ENCODE data around the gene LDB2. TPM values are rescaled to one million over a fixed set of nuclear protein-coding genes. Genes with fewer than 3 reads are reported as not detected.

The LDB2 gene
- total and polyA plus RNA-seq, 2 of the 8 experiments (the other 6 are each of a cell fraction or from before 2014, with no cell fraction given), result 57.0 to 140 TPM

DNA sequence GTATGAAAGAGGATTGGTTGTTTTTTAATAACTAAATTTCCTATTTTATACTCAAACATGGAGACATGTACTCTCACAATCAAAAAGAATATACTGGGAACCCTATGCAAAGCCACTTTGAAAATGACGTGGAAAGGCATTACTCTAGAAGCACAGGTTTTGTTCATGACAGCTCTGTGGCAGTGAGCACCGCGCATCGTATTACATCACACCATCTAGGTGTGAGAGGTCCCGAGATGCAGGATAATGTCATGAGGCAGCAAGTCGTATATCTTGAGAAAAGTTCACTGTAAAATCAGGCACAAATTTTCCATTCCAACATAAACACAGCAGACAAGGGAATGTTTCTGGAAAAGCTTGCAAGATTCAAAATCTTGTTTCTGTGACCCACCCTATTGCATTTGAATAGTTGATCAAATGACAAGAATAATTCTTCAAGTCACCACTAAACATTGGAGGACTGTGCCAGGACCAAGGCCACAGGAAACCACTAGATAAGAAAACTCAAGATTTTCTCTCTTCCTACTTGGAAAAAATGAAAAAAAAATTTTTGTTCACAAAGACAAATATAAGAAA is 127.6 kb downstream of the LDB2 start:
- FAIRE-seq (no peak), DNase-seq (ENCODE audit: low read depth in 1 of 2, low spot score in 2 of 2) (no peak)
- H3K14ac ChIP-seq (ENCODE audit: insufficient read length), result no peak overlapping the region
- H2BK15ac ChIP-seq (ENCODE audit: low read length), result no peak overlapping the region
- no peak overlapping the region for H3K4me2 ChIP-seq (ENCODE audit: insufficient read depth in 1 of 2, low read depth in 2 of 2, low read length in 2 of 2)
- no peak overlapping the region for H4K91ac ChIP-seq (replicated peaks; ENCODE audit: insufficient read length, low read length)
- H3K9ac ChIP-seq (replicated peaks in 1 of 4; ENCODE audit: extremely low read depth in 1 of 4, low read depth in 3 of 4, low read length in 3 of 4), result no peak overlapping the region
- ChIA-PET CTCF (ENCODE audit: partially characterized antibody) (interaction anchor here (0.7 to 1.6 kb wide), 4 partner anchors 23 to 511 kb away, joined by 3 read pairs; no protein-coding TSS in a partner anchor), POLR2A (ENCODE audit: partially characterized antibody) (no interaction called here)
- H4K20me1 ChIP-seq (replicated peaks in 1 of 2; ENCODE audit: control insufficient read depth in 1 of 2, insufficient read depth in 2 of 2, low read length in 2 of 2), result no peaks in the 10 kb centered on the region
- no peaks in the 10 kb centered on the region for H3K9me3 ChIP-seq (ENCODE audit: insufficient read depth in 2 of 2, low read depth in 1 of 2, low read length in 1 of 2)
- no peak overlapping the region for H2BK120ac ChIP-seq (replicated peaks; ENCODE audit: low read depth, low read length)
- 97% methylated on average over 6 of the region's 6 CpGs; no CpG with 5 or more reads in 1 of the 2 experiments for WGBS, 2 experiments (ENCODE audit: extremely low coverage in 1 of 2, insufficient coverage in 1 of 2, insufficient read length in 1 of 2, insufficient replicate concordance in 2 of 2, low coverage in 1 of 2, low lambda C conversion rate in 2 of 2, missing lambda C conversion rate in 1 of 2)
- H3K23ac ChIP-seq (ENCODE audit: insufficient read length), result no peak overlapping the region
- no peaks in the 10 kb centered on the region; the same call in 1 of the 2 replicates for H3K23me2 ChIP-seq (ENCODE audit: low read depth, low read length)
- no peak overlapping the region for H3K18ac ChIP-seq (ENCODE audit: extremely low read depth, low read length)
- H3K79me2 ChIP-seq (ENCODE audit: control insufficient read depth in 1 of 2, insufficient read depth in 2 of 2, low read length in 2 of 2), result no peaks in the 10 kb centered on the region
- H3K4ac ChIP-seq (replicated peaks; ENCODE audit: insufficient read length, low read depth, low read length), result no peak overlapping the region
- H2BK5ac ChIP-seq (ENCODE audit: low read depth, low read length), result no peak overlapping the region
- no peak overlapping the region for H4K8ac ChIP-seq (ENCODE audit: extremely low read depth, insufficient read depth, low read length)
- no peaks in the 10 kb centered on the region for H3K27me3 ChIP-seq (replicated peaks in 1 of 4; ENCODE audit: control insufficient read depth in 3 of 4, extremely low read depth in 1 of 4, insufficient read depth in 3 of 4, low read length in 3 of 4)
- H2BK20ac ChIP-seq (ENCODE audit: low read length), result no peak overlapping the region
- no peak overlapping the region for H2AFZ ChIP-seq (ENCODE audit: low read length)
- H3K27ac ChIP-seq (ENCODE audit: low read depth, low read length), result no peak overlapping the region
- no peak overlapping the region for H3K56ac ChIP-seq (replicated peaks; ENCODE audit: insufficient read length, low read depth, low read length)
- H3K79me1 ChIP-seq (ENCODE audit: low read depth, low read length), result no peaks in the 10 kb centered on the region
- peaks cover 0 to 6% (median 3%) of the 10 kb centered on the region in 4 experiments; a peak in 3 of 7 replicates for H3K4me1 ChIP-seq (replicated peaks in 1 of 4; ENCODE audit: control insufficient read depth in 3 of 4, insufficient read depth in 4 of 4, low read length in 3 of 4)
- H3K36me3 ChIP-seq (ENCODE audit: control insufficient read depth in 2 of 4, insufficient read depth in 4 of 4, low read length in 3 of 4), result no peaks in the 10 kb centered on the region
- H2BK12ac ChIP-seq (ENCODE audit: low read depth, low read length), result no peak overlapping the region
- H3K4me3 ChIP-seq (ENCODE audit: extremely low read depth in 1 of 4, insufficient read depth in 2 of 4, low read depth in 3 of 4, low read length in 4 of 4), result no peak overlapping the region
- H2AK5ac ChIP-seq (ENCODE audit: low read depth, low read length), result no peak overlapping the region
- no peak overlapping the region for H4K5ac ChIP-seq (ENCODE audit: insufficient read length, low read depth, low read length)
- TF ChIP-seq SP4 (IDR thresholded peaks at IDR 0.05; ENCODE audit: low read length) (no peak), CTCF (IDR thresholded peaks at IDR 0.05; ENCODE audit: control extremely low read depth in 1 of 3, insufficient read depth in 1 of 3, low read depth in 1 of 3, low read length in 3 of 3) (no peak), KDM1A (IDR thresholded peaks at IDR 0.05; ENCODE audit: borderline replicate concordance, low read length) (no peak), BACH1 (IDR thresholded peaks at IDR 0.05; ENCODE audit: low read length) (no peak), CEBPB (IDR thresholded peaks at IDR 0.05; ENCODE audit: low read depth, low read length) (no peak), CTBP2 (IDR thresholded peaks at IDR 0.05; ENCODE audit: borderline replicate concordance, insufficient read depth, insufficient read length, low read length) (no peak), POLR2AphosphoS5 (IDR thresholded peaks at IDR 0.05; ENCODE audit: low read depth, low read length) (no peak), ATF3 (IDR thresholded peaks at IDR 0.05; ENCODE audit: insufficient read depth, low read depth, low read length) (no peak), HDAC6 (IDR thresholded peaks at IDR 0.05; ENCODE audit: low read depth, low read length) (no peak), POLR2A (IDR thresholded peaks at IDR 0.05; ENCODE audit: control extremely low read depth in 1 of 2, low read depth in 2 of 2, low read length in 2 of 2) (no peak), MAFK (IDR thresholded peaks at IDR 0.05; ENCODE audit: low read depth, low read length) (no peak)

All from H1 (cell line).